Brain microvascular endothelial cell (primary cell): Measurements from ENCODE around the gene GLUL.

ENCODE experiments used
- DNase-seq: peaks from one replicate; pipeline ENCODE4 v3.0.0-alpha.2; 2020
- H3K27ac ChIP-seq: fragments of 250-450 bp; sonication (Bioruptor Pico); 2 replicates; pipeline ENCODE4 v1.5.1; 2020; ENCODE audit warnings: mild to moderate bottlenecking, moderate library complexity
- H3K27me3 ChIP-seq: fragments of 250-450 bp; sonication (Bioruptor Pico); replicated peaks from 2 replicates; pipeline ENCODE4 v1.5.1; 2020; ENCODE audit warnings: mild to moderate bottlenecking
- H3K36me3 ChIP-seq: fragments of 250-450 bp; sonication (Bioruptor Pico); replicated peaks from 2 replicates; pipeline ENCODE4 v1.5.1; 2020; ENCODE audit warnings: mild to moderate bottlenecking
- H3K4me3 ChIP-seq: 2 replicates; pipeline ENCODE4 v1.5.1; 2011; ENCODE audit warnings: low read depth, mild to moderate bottlenecking, control low read depth, low read length, moderate library complexity
- in situ Hi-C: cut with HindIII; loops from 2 replicates; pipeline ENCODE4 v1.10.0; 2017; ENCODE audit warnings: low sequenced_read_pairs, low pct_ligation_motif_present
- TF ChIP-seq, protein P1 (sequence below): IDR thresholded peaks from 2 replicates; pipeline ENCODE4 v1.5.1; 2011; ENCODE audit warnings: low read depth, mild to moderate bottlenecking, moderate library complexity, low read length, control low read depth, inconsistent platforms; ENCODE audit errors: missing control alignments

GLUL gene

DNA sequence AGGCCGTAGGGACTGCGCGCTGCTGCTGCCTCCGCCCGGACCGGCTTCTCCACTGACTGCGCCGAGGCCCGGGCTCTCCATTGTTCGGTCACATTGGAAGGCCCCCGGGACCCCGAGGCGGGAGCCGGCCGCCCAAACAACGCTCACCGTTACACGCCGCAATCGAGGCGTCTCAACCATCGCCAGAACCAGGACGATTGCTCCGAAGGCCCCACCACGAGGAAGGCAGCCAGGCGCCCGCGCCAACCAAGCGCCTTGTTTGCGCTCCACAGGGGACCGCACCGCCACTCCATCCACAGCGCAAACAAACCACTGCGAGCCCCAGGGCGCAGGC is 595 bp downstream of the GLUL start:
- in situ Hi-C loops, result no loop called here

DNA sequence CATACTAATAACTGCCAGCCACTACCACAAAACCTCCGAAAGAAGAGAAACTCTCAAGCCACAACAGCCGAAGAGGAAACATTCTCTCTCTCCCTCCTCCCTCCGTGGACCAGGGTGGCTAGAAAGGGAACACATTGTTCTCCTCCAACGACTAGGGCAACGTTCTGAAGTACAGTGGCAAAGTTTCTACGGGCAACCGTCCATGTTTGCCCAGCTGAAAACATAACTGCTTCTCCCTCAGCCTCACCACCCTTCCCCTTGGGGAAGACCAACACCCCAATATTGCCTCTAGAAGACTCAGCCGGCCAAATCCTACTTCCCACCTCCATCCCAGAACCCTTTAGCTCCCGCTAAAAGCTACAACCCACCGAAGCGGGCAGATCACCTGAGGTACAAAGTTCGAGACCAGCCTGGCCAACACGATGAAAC is 2.0 kb downstream of the GLUL start:
- peaks cover 37% of the 10 kb centered on the region for H3K36me3 ChIP-seq
- in situ Hi-C loops, result no loop called here
- DNase-seq, result no peak
- no peaks in the 10 kb centered on the region for H3K27me3 ChIP-seq
- H3K4me3 ChIP-seq, result peak overlapping the region; percentile 83
- H3K27ac ChIP-seq, result no peak overlapping the region
- TF ChIP-seq, protein P1, sequence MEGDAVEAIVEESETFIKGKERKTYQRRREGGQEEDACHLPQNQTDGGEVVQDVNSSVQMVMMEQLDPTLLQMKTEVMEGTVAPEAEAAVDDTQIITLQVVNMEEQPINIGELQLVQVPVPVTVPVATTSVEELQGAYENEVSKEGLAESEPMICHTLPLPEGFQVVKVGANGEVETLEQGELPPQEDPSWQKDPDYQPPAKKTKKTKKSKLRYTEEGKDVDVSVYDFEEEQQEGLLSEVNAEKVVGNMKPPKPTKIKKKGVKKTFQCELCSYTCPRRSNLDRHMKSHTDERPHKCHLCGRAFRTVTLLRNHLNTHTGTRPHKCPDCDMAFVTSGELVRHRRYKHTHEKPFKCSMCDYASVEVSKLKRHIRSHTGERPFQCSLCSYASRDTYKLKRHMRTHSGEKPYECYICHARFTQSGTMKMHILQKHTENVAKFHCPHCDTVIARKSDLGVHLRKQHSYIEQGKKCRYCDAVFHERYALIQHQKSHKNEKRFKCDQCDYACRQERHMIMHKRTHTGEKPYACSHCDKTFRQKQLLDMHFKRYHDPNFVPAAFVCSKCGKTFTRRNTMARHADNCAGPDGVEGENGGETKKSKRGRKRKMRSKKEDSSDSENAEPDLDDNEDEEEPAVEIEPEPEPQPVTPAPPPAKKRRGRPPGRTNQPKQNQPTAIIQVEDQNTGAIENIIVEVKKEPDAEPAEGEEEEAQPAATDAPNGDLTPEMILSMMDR, result no peak

More for the DNA sequence above, 595 bp downstream of the GLUL start:
- TF ChIP-seq, protein P1, result no peak
- H3K4me3 ChIP-seq, result peak overlapping the region; percentile 83
- H3K27ac ChIP-seq, result peak overlapping the region; percentile 95
- peaks cover 25% of the 10 kb centered on the region for H3K36me3 ChIP-seq
- H3K27me3 ChIP-seq, result no peaks in the 10 kb centered on the region
- peak; percentile 71 for DNase-seq

DNA sequence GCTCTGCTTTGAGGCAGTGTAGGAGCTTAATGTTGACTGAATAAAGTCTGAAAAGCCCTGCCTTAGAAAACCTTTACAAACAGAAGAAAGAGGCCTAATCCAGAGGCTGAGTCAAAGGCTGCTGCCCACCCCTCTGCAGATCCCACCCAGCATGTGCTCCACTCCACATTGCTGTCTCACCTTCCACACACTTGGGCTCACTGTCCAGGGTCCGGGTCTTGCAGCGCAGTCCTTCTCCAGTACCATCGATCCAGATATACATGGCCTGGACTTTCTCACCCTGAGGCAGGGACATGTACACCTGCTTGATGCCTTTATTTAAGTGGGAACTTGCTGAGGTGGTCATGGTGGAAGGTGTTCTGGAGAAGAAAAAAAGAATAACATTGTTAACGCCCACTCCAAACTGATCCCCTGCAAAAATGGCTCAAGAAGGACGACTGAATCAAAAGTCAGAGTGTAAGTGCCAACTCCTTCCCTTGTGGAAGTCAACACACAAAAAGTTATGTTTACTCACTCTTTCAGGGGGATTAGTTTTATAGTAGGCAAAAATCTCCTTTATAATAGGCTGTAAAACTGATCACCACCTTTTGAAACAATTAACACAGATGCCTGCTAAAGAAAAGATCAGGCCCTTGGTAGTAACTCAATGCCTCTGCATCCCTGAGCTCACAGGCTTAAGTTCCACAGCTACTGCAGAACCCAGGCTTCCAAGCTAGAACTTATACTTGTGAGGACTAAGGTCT is 3.0 kb downstream of the GLUL start:
- in situ Hi-C loops, result no loop called here
- TF ChIP-seq, protein P1, result no peak
- Histone ChIP-seq H3K4me3 (no peak overlapping the region), H3K36me3 (peaks cover 48% of the 10 kb centered on the region), H3K27me3 (no peaks in the 10 kb centered on the region), H3K27ac (no peak overlapping the region)
- no peak for DNase-seq

DNA sequence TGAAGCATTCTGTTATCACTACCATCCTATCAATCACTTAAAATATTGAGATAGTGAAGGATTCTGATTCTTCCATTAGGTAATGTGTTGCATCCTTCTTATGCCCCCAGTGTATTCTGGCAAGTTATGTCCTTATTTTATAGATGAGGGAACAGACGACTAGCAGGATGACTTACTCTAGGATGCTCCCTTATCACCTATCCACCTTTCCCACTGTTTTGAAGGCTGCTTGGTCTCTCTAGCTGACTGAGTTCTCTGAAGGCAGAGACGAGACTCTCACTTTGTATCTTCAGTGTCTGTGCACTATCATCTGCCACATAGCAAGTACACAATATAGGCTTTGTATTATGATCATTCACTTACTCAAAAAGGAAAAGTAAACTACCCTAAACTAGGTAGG is 4.0 kb downstream of the GLUL start:
- peaks cover 57% of the 10 kb centered on the region for H3K36me3 ChIP-seq
- no peak for DNase-seq
- TF ChIP-seq, protein P1, result no peak
- no peak overlapping the region for H3K4me3 ChIP-seq
- H3K27me3 ChIP-seq, result no peaks in the 10 kb centered on the region
- no peak overlapping the region for H3K27ac ChIP-seq
- in situ Hi-C loops, result no loop called here

DNA sequence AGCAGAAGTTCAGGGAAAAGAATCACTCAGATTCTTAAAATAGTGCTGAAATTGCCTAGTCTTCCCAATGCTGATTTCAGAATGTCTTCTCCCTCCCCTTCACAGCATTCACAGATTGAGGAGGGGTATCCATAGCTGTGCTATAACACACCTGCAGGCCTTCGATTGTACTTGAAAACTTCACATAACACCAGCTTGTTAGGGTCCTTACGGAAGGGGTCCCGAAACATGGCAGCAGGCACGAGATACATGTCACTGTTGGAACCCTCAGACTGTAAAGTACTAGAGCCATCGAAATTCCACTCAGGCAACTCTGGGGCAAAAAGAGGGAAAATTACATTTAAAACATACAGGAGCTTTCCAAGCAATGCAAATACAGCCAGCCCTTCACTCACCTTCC is 4.6 kb downstream of the GLUL start:
- no peak for DNase-seq
- H3K27ac ChIP-seq, result no peak overlapping the region
- in situ Hi-C loops, result no loop called here
- no peak overlapping the region for H3K4me3 ChIP-seq
- no peaks in the 10 kb centered on the region for H3K27me3 ChIP-seq
- TF ChIP-seq, protein P1, result no peak
- peaks cover 62% of the 10 kb centered on the region for H3K36me3 ChIP-seq
